Stimulated activated CD4-positive, alpha-beta T cell treated with anti-CD3 and anti-CD28 coated beads, Interleukin-4, amount 100 ng/mL, for 4 hours (primary cell): ENCODE results near the gene NPPC.

Experiments used
- DNase-seq, 2 experiments: peaks; one replicate each; pipeline ENCODE4 v3.0.0-alpha.2; 2020

NPPC gene

DNA sequence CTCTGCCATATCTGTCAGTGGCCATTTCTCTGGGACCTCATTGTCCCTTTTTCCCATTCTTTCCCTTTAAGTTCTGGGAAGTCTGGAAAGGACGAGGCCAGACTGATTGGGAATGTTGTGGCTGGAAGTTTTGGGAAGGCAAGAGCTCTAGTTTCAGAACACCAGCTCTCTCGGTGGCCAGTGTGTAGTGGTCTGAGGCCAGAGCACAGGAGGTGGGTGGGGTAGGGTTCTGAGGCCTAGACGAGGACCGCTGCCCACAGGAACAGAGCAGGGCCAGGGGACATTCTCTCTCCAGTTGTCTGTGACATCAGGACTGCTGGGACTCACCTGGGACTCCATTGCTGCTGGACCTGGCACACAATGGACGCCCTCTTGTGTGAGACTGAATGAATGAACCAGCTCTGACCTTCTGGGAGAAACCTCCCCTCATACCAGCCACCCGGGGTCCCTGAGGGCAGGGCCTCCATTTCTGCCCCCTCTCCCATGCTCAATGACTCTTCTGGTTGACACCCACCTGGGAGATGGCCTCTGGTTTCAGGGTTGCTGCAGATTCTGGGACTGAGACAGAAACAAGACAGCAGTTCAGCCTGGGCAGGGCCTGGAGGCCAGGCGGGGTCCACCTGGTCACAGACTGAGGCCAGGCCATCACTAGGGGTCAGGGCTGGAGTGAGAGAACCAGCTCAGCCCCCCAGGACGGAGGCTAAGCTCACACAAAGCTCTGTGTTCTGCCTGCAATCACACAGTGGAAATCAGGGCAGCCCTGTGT lies 8.4 kb upstream of the NPPC start:
- DNase-seq, result no peak

DNA sequence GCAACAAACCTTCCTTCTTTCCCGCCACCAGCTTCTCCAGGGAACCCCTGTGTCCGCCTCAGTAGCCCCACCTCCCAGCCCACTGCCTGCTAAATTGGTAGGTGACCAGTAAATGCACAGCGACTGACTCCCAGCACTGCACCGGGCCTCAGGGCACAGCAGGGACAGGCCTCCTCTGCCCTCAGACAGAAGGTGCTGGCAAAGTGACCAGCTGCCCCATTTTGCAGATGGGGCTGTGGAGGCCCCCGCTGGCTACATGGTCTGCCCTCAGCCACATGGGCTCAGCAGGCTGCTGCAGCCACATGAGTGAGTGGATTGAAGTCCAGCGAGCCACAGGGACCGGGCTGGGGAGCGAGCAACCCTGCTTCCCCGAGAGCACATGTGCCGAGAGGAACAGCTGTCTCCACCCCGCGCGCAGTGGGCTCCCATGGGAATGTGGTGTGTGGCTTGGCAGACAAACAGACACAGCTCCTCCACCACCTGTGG lies 7.8 kb upstream of the NPPC start:
- no peak for DNase-seq

DNA sequence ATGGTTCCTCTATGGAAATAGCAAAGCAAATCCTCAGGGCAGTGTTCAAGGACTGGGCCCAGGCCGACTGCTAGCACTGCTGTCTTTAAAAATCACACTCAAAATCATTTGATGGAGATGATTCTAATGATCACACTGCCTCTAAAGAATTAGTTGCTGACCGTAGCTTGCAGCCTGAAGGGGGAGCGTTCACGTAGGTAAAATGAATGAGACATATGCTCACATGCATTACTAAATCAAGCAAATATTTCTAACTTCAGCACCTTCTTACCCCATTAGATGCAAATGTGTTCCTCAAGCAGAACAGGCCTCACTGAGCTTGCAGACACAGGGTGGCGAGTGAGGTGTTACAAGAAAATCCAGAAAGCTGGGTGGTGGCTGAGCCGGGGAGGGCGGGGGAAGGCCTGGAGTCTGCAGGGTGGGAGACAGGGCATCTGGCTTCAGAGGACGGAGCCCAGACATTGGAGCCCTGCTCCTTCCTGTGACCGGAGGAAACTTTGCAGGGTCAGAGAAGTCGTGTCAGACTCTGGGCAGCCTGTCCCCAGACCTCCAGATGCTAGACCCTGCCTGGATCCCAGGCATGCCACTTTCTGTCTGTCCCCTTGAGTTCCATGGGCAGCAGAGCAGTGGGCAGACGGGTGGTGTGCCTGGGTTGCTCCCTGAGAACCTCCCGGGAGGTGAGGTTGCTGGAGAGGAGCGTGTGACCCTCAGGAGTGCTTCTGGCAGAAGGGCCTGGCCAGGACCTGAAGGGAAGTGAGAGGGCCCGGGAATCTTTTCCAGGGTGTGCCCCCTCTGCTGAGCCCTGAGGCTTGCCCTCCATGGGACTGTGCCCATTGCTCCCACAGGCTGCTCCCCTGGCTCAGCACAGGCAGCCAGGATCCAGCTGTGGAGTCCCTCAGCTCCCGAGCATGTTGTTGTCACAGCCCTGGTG lies 7.1 kb upstream of the NPPC start:
- DNase-seq, result no peak

DNA sequence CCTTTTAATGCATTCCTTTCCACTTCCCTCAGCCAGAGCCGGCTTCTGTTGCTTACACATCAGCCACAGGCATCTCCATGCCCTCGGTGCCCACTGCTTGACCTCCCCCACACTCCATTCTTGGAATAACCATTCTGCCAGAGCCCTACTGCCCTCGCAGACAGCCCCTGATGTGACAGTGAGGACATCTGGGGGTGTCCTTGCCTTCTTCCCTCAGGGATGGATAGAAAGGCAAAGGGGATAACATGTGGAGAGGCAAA lies 6.4 kb upstream of the NPPC start:
- DNase-seq, result no peak

DNA sequence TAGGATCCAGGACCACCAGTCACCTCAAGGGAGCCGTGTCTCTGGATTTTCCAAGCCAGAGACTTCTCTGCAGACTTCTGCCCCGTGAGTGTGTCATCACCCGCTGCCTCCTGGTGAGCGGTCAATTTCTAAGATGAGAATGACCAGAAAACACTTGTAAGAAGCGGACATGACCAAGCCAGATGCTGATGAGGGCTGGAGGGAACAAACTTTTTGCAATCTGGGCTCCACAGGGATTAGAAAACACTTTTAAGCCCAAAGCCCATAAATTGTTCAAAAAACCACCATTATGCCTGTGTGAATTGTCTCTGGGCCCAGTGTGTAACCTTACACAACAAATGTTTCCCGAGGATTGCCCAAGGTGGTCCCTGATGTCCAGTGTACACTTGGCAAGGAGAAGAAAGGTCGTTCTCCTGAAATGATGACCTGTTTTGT lies 5.3 kb upstream of the NPPC start:
- DNase-seq, result no peak

DNA sequence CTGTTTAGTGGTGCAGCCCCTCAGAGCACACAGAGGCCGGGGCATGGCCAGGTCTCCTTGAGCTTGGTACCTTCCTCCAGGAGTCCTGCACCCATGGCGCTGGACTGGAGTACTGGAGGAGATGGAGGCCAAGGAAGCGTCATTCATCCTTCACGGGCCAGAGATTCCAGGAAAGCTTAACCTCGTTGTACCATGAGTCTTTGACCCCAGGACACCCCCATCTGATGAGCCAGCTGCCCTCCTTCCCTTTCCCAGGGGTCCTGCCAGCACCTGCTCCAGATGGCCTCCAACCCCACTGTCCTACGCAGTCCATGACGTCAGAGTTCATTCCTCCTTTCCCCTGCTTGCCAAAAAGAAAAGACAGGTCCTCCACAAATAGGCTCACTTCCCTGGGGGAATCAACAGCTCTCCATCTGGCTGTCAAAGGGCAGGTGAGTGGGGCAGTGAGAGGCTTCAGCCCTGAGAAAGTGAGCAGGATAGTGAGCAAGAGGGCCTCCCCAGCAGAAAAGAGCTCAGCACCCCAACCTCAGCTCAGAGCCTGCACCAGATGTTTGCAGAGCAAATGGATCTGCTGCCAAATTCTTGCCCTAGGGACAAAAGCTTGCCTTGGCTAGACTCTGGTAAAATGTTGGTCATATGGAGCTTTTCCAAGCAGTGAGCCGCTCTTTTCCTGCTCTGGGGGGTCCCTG lies 4.5 kb upstream of the NPPC start:
- no peak for DNase-seq

DNA sequence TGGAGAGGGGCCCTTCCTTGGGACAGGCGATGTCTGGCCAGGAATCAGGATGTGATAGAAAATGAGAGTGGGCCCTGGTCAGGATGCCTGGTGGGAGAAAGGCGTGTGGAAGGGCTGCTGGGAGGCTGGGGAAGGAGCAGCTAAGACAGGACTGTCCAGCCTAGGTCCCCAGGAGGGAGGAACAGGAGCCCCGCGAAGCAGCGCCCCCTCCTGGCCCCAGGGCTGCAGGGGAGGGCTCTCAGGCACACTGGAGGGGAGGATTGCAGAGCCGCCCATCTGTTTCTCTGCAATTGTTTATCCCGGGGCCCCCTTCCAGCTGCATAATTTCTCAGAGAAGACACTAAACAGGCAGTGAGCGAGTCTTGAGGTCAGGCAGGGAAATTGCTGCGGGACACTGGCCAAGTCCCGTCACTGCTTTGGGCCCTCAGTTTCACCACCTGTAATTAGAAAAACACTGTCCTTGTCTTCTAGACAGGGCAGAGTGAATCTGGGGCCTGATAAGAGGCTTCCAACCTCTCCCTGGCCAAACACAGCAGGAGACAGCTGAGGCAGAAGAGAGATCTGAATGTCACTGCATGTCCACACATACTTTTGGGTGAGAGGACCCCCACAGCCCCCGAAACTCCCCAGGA lies 3.9 kb upstream of the NPPC start:
- DNase-seq, result no peak

DNA sequence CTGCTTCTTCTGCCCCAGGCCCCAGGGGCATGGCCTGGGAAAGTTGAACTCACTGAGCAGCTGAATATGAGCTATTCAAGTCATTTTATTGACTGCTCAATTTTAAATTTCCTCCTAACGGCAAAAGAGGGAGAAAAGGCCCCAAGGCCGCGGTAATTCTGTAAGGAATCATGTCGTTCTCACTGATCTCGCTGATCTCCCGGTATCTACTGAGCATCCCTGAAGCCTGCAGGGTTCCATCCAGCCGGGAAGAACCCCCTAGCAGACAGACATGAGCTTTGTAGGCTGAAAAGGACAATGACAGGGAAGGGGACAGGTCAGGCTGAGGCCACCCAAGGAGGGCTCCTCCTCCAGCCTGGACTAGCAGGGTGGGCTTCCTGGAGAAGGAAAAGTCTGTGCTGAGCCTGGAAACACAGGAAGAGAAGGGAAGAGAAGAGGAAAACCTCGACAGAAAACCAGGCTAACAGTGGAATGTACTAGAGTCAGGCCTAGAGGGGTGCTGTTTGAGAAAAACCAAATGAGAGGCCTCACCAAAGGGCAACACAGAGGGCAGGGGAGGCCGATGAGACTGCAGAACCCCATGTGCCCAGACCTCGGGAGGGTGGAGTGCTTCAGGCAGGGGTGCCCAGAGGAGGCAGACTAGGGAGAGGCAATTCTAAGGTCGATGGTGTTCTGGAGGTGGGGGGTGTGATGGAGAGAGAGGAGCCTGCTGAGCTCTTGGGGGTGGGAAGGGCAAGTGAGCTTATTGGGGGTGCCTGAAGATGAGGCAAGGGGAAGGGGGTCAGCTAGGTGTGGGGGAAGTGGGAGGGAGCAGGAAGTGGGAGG lies 2.9 kb upstream of the NPPC start:
- no peak for DNase-seq

DNA sequence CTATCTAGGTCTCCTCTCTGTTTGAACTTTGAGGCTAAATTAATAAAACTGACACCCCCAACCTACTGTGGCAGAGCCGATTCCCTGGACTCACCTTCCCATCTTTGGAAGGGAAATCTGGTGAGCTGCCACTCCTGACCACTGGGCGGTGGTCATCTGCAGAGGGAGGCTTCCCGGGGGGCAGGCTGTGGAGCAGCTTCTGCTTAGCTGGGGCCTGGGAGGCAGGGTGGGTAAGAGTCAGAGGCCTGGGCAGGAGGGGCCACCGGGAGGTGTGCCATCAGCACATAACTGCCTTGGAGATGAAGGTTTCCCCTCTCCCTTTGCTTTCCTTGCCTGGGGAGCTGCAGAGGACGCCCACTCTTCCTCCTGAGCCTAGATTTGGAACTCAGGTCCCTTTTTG lies 2.3 kb upstream of the NPPC start:
- no peak for DNase-seq

DNA sequence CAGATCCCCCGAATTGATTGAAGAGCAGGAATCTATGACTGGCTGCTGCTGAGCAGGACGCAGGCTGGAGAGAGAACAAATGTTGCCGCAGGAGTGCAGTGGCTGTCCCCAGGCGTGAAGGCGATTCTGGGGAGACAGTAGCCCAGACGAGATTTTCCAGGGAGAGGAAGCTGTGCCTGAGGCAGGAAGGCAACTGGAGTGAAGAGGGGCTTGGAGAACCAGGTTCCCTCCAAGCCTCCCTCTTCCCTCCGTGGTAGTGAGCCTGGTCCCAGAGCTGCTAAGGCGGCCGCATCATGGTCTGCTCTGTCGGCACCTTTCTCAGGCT lies 1.3 kb upstream of the NPPC start:
- no peak for DNase-seq

DNA sequence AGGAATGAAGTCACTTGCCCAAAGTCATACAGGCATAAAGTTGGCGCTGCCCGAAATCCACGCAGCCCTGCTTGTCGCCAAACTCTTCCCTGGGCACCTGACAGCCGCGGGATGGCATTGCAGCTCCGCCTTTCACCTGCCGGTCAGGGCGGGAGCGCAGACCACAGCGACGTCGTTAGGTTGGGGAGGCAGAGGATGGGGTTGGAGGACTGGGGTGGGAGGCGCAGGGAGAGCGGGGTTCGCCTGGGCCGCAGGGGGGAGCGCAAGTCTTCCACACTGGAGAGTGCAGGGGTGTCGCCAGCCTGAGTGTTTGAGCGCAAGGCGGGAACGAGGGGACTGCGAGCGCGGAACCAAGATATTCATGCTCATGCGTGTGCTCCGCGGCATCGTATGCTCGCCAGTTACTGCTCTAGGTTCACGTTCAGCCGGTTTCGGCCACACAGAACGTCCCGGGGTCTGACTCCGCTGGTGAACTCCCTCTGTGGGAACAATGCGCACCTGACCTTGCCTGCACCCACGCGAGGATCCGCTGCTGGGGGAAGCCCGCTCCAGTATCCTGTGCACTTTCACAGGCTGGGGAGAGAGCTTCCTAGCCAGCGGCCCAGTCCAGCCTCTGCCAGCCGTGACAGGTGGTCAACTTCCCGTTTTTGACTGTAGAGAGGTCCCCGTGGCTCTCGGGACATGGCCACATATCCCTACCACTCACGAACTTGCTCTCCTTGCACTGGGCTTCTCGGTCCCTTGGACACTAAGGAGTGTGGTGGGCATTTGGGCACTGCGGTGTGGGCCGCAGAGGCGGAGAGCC lies 767 bp upstream of the NPPC start:
- DNase-seq, result peak in 1 of 2 experiments; percentile 20

DNA sequence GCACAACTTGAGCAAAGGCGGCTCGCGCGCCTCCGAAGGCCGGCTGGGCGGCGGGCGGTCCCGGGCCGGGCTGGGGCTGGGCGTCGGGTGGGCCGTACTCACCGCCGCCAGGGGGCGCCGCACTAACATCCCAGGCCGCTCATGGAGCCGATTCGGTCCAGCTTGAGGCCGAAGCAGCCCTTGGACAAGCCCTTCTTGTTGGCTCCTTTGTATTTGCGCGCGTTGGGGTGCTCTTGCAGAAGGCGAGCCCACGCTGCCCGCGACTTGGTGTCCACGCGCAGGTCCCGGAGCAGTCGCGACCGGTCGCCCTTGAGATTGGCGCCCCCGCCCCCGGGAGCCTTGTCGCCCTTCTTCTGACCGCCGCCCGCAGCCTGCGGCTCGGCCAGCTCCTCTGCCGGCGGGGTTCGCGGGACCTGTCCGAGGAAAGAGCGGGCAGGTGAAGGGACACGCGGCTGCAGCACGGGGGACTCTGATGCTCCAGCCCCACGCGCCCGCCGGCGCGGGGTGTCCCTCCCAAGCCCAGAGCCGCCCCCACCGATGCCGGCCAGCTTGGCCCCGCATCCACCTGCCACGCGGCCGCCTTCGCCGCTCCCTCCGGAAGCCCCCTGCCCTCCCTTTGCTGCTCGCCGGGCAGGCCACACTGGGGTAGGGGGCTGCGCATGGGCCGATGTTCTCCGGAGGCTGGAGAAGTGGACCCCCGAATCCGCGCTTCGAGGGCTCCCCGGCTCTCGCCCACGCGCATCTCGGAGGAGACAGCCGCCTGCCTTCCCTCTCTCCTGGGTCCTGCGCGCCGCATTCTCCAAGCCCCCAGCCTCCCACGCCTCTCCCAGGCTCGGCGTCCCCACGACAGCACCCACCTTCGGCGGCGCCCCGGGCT lies 655 bp downstream of the NPPC start:
- DNase-seq, result peak; percentile 34 to 74

DNA sequence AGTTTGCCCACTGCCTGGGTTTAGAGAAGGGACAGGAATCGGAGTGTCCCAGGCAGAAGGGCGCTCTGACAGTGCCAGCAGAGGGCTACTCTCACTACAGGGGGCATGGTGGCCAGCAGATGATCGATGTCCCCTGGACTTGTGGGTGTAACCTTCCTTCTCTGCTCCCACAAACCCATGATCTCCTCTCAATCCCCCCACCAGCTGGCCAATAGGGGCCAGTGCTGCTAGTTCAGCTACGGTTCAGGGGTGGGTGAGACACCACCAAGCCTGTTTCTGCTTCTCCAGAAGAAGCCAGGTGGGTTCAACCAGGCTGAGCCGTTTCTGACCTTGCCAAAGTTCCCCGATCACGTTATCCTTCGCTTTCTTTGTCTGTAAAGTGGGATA lies 1.3 kb downstream of the NPPC start:
- DNase-seq, result no peak

DNA sequence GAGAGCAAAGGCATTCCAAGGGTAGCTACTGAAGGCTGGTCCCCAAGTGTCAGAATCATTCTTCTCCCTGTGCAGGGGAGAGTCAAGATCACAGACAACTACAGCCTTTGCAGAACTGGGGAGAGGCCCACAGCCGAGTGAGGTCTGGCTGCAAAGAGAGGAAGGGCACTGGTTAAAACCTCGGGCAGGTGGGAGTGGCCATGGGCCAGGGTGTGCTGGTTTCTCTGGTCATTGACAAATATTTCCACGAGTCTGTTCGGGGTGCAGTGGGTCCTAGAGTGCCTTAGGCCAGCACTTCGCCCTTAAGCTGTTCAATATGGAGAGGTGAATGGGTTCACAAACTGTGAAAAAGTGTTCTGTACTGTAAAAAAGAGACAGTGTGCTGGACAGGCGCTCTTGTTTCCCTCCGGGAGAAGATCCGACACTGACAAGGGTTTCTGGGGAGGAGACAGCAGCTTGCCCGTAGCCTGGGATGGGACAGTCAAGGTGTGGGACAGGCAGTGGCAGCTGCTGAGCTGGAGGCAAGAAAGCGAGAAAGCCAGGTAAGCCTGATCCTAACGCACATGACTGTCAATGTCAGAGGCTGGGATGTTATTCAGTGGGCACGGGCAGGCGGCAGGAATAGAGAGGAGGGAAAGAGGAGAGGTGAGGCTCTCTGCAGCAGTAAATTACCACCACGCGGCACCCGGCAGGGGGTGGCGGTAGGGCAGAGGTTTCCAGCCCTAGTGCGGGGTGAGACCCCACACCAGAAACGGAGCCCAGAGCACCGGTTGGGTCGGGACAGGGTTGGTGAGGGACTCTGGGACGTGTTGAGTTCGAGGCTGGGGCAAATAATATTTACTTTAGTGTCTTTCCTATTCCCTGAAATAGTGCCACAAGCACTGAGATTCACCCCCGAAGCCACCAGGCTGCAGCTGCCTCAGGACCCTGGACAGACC lies 2.0 kb downstream of the NPPC start:
- DNase-seq, result no peak

DNA sequence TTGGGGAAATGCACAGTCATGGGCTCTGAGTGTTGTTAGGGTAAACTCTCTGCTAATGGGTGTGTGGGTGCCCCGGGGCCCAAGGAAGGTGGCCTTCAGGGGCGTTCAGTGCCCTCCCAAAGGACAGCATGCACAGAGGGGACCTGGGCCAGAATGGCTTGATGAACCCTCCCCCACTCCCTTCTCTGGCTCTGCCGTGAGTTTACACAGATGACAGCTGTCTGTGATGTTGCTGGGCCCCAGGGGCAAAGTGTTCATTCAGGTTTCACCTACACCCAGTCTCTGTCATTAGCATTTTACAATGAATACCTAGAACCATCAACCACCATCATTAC lies 3.2 kb downstream of the NPPC start:
- no peak for DNase-seq

DNA sequence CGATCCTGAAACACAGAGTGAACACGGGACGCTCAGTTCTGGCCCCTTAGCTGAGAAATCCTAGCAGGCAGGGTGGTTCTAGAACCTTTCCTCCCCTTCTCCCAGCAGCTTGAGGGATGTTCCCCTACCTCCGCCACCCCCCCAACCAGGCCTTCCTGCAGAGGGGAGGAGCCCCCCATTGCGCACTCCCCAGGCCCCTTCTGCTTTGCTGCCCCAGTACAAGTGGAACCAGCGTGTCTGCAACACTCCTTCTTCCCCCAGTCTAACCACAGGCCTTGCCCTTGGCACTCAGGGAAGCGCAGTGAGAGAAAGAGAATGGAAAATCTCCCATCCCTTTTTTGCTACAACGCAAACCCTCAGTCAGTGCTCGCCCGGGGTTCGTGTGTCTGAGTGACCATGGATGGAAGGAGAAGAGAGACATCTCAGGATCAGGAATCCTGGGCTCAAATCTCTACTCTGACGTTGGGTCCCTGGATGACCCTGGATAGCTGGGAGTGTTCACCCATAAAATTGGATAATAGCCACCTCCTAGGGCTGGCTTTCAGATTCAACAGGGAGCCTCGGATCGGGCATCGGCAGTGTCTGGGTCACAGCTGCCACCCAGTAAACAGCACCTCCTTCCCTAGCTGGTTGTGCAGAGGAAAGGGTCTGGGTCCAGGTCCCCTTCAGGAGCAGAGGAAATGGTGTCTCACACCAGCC lies 3.7 kb downstream of the NPPC start:
- DNase-seq, result no peak

DNA sequence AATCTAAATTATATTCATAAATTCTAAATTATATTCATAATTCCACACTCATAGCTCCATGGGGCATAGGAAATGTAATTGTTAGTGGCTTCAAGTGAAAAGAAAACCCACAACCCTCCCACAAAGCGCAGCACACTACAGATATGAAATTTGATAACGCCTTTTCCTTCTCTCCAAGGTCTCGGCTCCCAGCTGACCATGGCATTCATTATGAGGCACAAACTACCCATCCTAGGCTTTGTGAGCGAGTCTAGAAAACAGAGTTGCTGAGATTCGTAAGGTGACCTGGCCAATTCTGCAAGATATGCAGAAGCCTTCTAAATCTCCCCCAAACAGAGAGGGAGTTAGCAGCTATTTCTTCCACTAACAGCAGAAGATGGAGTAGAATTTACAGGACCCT lies 5.4 kb downstream of the NPPC start:
- no peak for DNase-seq

DNA sequence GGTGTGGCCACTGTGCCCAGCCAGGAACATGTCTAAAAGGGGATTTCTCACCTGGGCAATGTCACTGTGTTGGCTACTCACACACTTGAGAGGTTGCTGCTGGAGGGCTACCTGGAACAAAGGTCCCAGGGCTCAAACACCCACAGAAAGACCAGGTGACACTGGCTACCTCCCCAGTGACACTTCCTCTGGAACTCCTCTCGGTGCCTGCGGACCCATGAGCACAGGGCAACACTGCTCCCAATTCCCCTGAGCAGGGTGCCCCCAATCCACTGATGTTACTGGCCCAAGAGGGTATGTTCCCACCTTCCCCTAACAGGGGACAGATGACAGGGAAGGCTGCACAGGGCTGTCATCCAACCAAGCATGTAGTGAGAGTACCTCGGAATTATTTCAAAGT lies 5.8 kb downstream of the NPPC start:
- no peak for DNase-seq
